Coronary artery (tissue), 2 donors: Measurements from ENCODE around the gene CEACAM16.
A peak's percentile ranks its signal among the peaks of the same experiment; 100 is the strongest.

Experiments used
- DNase-seq: peaks from one replicate; pipeline ENCODE4 v3.0.0-alpha.2; 2017; ENCODE audit warnings: low spot score
- H3K27ac ChIP-seq, 2 donors: fragments of 200-600 bp; sonication (generic); one replicate each; pipeline ENCODE4 v1.5.1; 2016 to 2019
- H3K4me3 ChIP-seq: fragments of 200-600 bp; sonication (generic); 2 replicates; pipeline ENCODE4 v1.5.1; 2016; ENCODE audit warnings: mild to moderate bottlenecking, moderate library complexity
- CTCF ChIP-seq: fragments of 200-600 bp; sonication (generic); IDR thresholded peaks from one replicate; pipeline ENCODE4 v1.5.1; 2019; ENCODE audit warnings: antibody characterized with exemption

Gene CEACAM16

GRCh38 chr19:44746946-44747738 lies 48.2 kb downstream of the CEACAM16 start:
- DNase-seq, result peak; percentile 98
- no peak for TF ChIP-seq CTCF

GRCh38 chr19:44747739-44748425 lies 48.9 kb downstream of the CEACAM16 start:
- no peak for TF ChIP-seq CTCF
- no peak for DNase-seq
- Histone ChIP-seq H3K4me3 (peak overlapping the region; percentile 75), H3K27ac (peak overlapping the region; percentile 84 to 92)

More at GRCh38 chr19:44746946-44747738, 48.2 kb downstream of the CEACAM16 start:
- H3K4me3 ChIP-seq, result peak overlapping the region; percentile 75
- H3K27ac ChIP-seq, result peak overlapping the region; percentile 84 to 92

- Histone ChIP-seq H3K27ac (peak within 1 kb of the TSS; percentile 84 to 92), H3K4me3 (peak within 1 kb of the TSS; percentile 75)
- no peak for DNase-seq
- no peak for TF ChIP-seq CTCF
Measured at GRCh38 chr19:44748426-44749254, 49.7 kb downstream of the CEACAM16 start, which contains the start of gene BCL3. TSS of gene BCL3 (plus strand) at chr19:44748708. CDS start at chr19:44748791, 83 bp downstream.

GRCh38 chr19:44749292-44749691 lies 50.3 kb downstream of the CEACAM16 start:
- Histone ChIP-seq H3K4me3 (peak overlapping the region; percentile 75), H3K27ac (peak overlapping the region; percentile 84 to 92)
- no peak for TF ChIP-seq CTCF
- no peak for DNase-seq

- DNase-seq, result no peak
- Histone ChIP-seq H3K4me3 (peak overlapping the region; percentile 75), H3K27ac (peak overlapping the region; percentile 84 to 92)
- TF ChIP-seq CTCF, result no peak
Measured at GRCh38 chr19:44749994-44750393, 51.0 kb downstream of the CEACAM16 start.

GRCh38 chr19:44752123-44752815 lies 53.3 kb downstream of the CEACAM16 start:
- TF ChIP-seq CTCF, result no peak
- no peak for DNase-seq
- peak overlapping the region; percentile 68 for H3K4me3 ChIP-seq
- H3K27ac ChIP-seq, result peak overlapping the region in 1 of 2 donors; percentile 90
